SK-N-SH treated with all-trans-retinoic acid at 6 μM for 48 hours (cell line): ENCODE results near the gene RDH5.
A peak's percentile ranks its signal among the peaks of the same experiment; 100 is the strongest.

Experiments
- ATAC-seq: fragments of 200-7000 bp; cut with Tn5 transposase; 3 replicates; pipeline ENCODE4 v1.9.1; 2020; ENCODE audit warnings: mild to moderate bottlenecking, moderate library complexity
- ARNTL ChIP-seq: fragments of 450-650 bp; formaldehyde crosslinking; IDR thresholded peaks from 2 replicates; pipeline ENCODE4 v1.5.0; 2020; ENCODE audit warnings: low read depth, mild to moderate bottlenecking, moderate library complexity, borderline replicate concordance
- BACH2 ChIP-seq: fragments of 250-450 bp; sonication (Bioruptor Pico); IDR thresholded peaks from 2 replicates; pipeline ENCODE4 v1.9.0; 2021; ENCODE audit warnings: mild to moderate bottlenecking, borderline replicate concordance
- CREB5 ChIP-seq: fragments of 250-450 bp; sonication (Bioruptor Pico); IDR thresholded peaks from 2 replicates; pipeline ENCODE4 v1.5.1; 2020; ENCODE audit warnings: low read depth, mild to moderate bottlenecking, moderate library complexity
- CSDC2 ChIP-seq: fragments of 250-450 bp; sonication (Bioruptor Pico); IDR thresholded peaks from 2 replicates; pipeline ENCODE4 v1.5.0; 2020; ENCODE audit warnings: mild to moderate bottlenecking, moderate library complexity
- CSRNP3 ChIP-seq: fragments of 250-450 bp; sonication (Bioruptor Pico); IDR thresholded peaks from 2 replicates; pipeline ENCODE4 v1.5.1; 2021; ENCODE audit warnings: mild to moderate bottlenecking, moderate library complexity
- ESRRG ChIP-seq: fragments of 250-450 bp; sonication (Bioruptor Pico); IDR thresholded peaks from 2 replicates; pipeline ENCODE4 v1.6.1; 2021; ENCODE audit warnings: mild to moderate bottlenecking
- GLIS3 ChIP-seq: fragments of 250-450 bp; sonication (Bioruptor Pico); IDR thresholded peaks from 2 replicates; pipeline ENCODE4 v1.5.0; 2020; ENCODE audit warnings: mild to moderate bottlenecking, moderate library complexity
- ISL1 ChIP-seq: fragments of 250-450 bp; sonication (Bioruptor Pico); IDR thresholded peaks from 2 replicates; pipeline ENCODE4 v2.1.2; 2022; ENCODE audit warnings: mild to moderate bottlenecking, moderate library complexity
- OSR1 ChIP-seq: fragments of 250-450 bp; sonication (Bioruptor Pico); IDR thresholded peaks from 2 replicates; pipeline ENCODE4 v1.8.0; 2022; ENCODE audit warnings: moderate library complexity, mild to moderate bottlenecking, inconsistent platforms
- POU6F1 ChIP-seq: fragments of 250-450 bp; sonication (Bioruptor Pico); IDR thresholded peaks from 2 replicates; pipeline ENCODE4 v1.8.0; 2021; ENCODE audit warnings: low read depth, mild to moderate bottlenecking, moderate library complexity, borderline replicate concordance
- PPARA ChIP-seq: fragments of 250-450 bp; sonication (Bioruptor Pico); IDR thresholded peaks from 2 replicates; pipeline ENCODE4 v1.5.0; 2020; ENCODE audit warnings: mild to moderate bottlenecking, borderline replicate concordance
- RARB ChIP-seq: fragments of 250-450 bp; sonication (Bioruptor Pico); IDR thresholded peaks from 2 replicates; pipeline ENCODE4 v1.8.0; 2021; ENCODE audit warnings: mild to moderate bottlenecking, moderate library complexity
- SNAI2 ChIP-seq: fragments of 250-450 bp; sonication (Bioruptor Pico); IDR thresholded peaks from 2 replicates; pipeline ENCODE4 v1.5.0; 2020; ENCODE audit warnings: mild to moderate bottlenecking, moderate library complexity
- TCF4 ChIP-seq: fragments of 250-450 bp; sonication (Bioruptor Pico); IDR thresholded peaks from 2 replicates; pipeline ENCODE4 v1.8.0; 2021; ENCODE audit warnings: mild to moderate bottlenecking, moderate library complexity, borderline replicate concordance
- TOX ChIP-seq: fragments of 250-450 bp; sonication (Bioruptor Pico); IDR thresholded peaks from 2 replicates; pipeline ENCODE4 v1.8.0; 2021; ENCODE audit warnings: mild to moderate bottlenecking, moderate library complexity, borderline replicate concordance
- TSHZ2 ChIP-seq: fragments of 250-450 bp; sonication (Bioruptor Pico); IDR thresholded peaks from 2 replicates; pipeline ENCODE4 v1.5.0; 2020; ENCODE audit warnings: mild to moderate bottlenecking, moderate library complexity
- ZC3H10 ChIP-seq: fragments of 250-450 bp; sonication (Bioruptor Pico); IDR thresholded peaks from 2 replicates; pipeline ENCODE4 v1.5.1; 2021; ENCODE audit warnings: mild to moderate bottlenecking, moderate library complexity
- ZFP3 ChIP-seq: fragments of 250-450 bp; sonication (Bioruptor Pico); IDR thresholded peaks from 2 replicates; pipeline ENCODE4 v1.5.0; 2020; ENCODE audit warnings: mild to moderate bottlenecking, moderate library complexity
- ZFP30 ChIP-seq: fragments of 450-650 bp; formaldehyde crosslinking; IDR thresholded peaks from 2 replicates; pipeline ENCODE4 v1.5.0; 2022; ENCODE audit warnings: mild to moderate bottlenecking, moderate library complexity
- ZNF565 ChIP-seq: fragments of 450-650 bp; formaldehyde crosslinking; conservative IDR thresholded peaks from 2 replicates; pipeline ENCODE4 v1.5.0; 2020; ENCODE audit warnings: low read depth, mild to moderate bottlenecking, moderate library complexity
- ZNF70 ChIP-seq: fragments of 450-650 bp; formaldehyde crosslinking; IDR thresholded peaks from 2 replicates; pipeline ENCODE4 v1.5.0; 2020; ENCODE audit warnings: mild to moderate bottlenecking, moderate library complexity
- ZNF8 ChIP-seq: fragments of 450-650 bp; formaldehyde crosslinking; IDR thresholded peaks from 2 replicates; pipeline ENCODE4 v1.5.0; 2020; ENCODE audit warnings: mild to moderate bottlenecking, moderate library complexity

The RDH5 gene

GRCh38 chr12:55722948-55723347 is 2.8 kb downstream of the RDH5 start:
- TF ChIP-seq CSDC2 (CRISPR knock-in tag) (no peak), RARB (CRISPR knock-in tag) (no peak), ESRRG (CRISPR knock-in tag) (no peak), ISL1 (no peak), ARNTL (CRISPR knock-in tag) (no peak), ZFP3 (no peak), ZC3H10 (CRISPR knock-in tag) (no peak), CSRNP3 (CRISPR knock-in tag) (no peak), TSHZ2 (CRISPR knock-in tag) (no peak), TCF4 (CRISPR knock-in tag) (no peak), TOX (no peak), OSR1 (CRISPR knock-in tag) (no peak), ZNF8 (no peak), GLIS3 (CRISPR knock-in tag) (no peak), SNAI2 (CRISPR knock-in tag) (no peak)
- ATAC-seq, result no peak

- no peak for ATAC-seq
- TF ChIP-seq POU6F1 (CRISPR knock-in tag) (no peak), OSR1 (CRISPR knock-in tag) (no peak), ZFP30 (CRISPR knock-in tag) (no peak), TSHZ2 (CRISPR knock-in tag) (no peak), ISL1 (no peak), SNAI2 (CRISPR knock-in tag) (no peak), ESRRG (CRISPR knock-in tag) (no peak), RARB (CRISPR knock-in tag) (no peak), BACH2 (CRISPR knock-in tag) (no peak), TOX (no peak)
Measured at GRCh38 chr12:55723516-55724225, 3.5 kb downstream of the RDH5 start.

- peak; percentile 13; the same call in 2 of the 3 replicates for ATAC-seq
- TF ChIP-seq TOX, result no peak
- TF ChIP-seq RARB (CRISPR knock-in tag), result no peak
- no peak for TF ChIP-seq ISL1
- TF ChIP-seq CSDC2 (CRISPR knock-in tag), result no peak
- no peak for TF ChIP-seq ZC3H10 (CRISPR knock-in tag)
- no peak for TF ChIP-seq ZNF70
- TF ChIP-seq PPARA (CRISPR knock-in tag), result no peak
- TF ChIP-seq ZFP30 (CRISPR knock-in tag), result no peak
- TF ChIP-seq GLIS3 (CRISPR knock-in tag), result no peak
- TF ChIP-seq ZNF565 (CRISPR knock-in tag), result no peak
- TF ChIP-seq CREB5 (CRISPR knock-in tag), result no peak
- TF ChIP-seq TSHZ2 (CRISPR knock-in tag), result no peak
- TF ChIP-seq OSR1 (CRISPR knock-in tag), result no peak
- TF ChIP-seq ZFP3, result no peak
- TF ChIP-seq BACH2 (CRISPR knock-in tag), result no peak
- no peak for TF ChIP-seq ESRRG (CRISPR knock-in tag)
- TF ChIP-seq ARNTL (CRISPR knock-in tag), result no peak
Measured at GRCh38 chr12:55724226-55724939, 4.2 kb downstream of the RDH5 start.
